LHCN-M2 (cell line): ENCODE results near the gene CYP3A5. TPM values are rescaled to one million over a fixed set of nuclear protein-coding genes. Genes with fewer than 3 reads are reported as not detected.
"Not testable (repeated sequence)": the region's sequence is repeated elsewhere in the genome, so short reads cannot be mapped to it uniquely, and the experiment has no call there.

Experiments
- DNase-seq: peaks from one replicate; pipeline ENCODE4 v3.0.0-alpha.2; 2012; ENCODE audit warnings: low read depth
- total RNA-seq: library from RNA; depleted of rRNA; stranded (reverse); fragments of >200 nt; gene quantifications from 2 replicates; pipeline ENCODE4 v1.2.3, GENCODE V29; 2014

Gene CYP3A5
- total RNA-seq, 1 experiment from 2014 or later: not detected

DNA sequence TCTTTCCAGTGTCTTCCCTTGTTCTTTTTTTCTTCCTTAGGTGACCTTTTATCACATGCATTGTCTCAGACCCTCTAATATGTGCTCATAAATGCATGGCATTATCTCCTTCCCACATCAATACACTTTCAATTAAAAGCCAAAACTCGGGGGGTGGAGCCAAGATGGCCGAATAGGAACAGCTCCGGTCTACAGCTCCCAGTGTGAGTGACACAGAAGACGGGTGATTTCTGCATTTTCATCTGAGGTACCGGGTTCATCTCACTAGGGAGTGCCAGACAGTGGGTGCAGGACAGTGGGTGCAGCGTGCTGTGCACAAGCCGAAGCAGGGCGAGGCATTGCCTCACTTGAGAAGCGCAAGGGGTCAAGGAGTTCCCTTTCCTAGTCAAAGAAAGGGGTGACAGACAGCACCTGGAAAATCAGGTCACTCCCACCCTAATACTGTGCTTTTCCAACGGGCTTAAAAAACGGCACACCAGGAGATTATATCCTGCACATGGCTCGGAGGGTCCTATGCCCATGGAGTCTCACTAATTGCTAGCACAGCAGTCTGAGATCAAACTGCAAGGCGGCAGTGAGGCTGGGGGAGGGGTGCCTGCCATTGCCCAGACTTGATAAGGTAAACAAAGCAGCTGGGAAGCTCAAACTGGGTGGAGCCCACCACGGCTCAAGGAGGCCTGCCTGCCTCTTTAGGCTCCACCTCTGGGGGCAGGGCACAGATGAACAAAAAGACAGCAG lies 6.2 kb upstream of the CYP3A5 start:
- DNase-seq: not testable (repeated sequence)

DNA sequence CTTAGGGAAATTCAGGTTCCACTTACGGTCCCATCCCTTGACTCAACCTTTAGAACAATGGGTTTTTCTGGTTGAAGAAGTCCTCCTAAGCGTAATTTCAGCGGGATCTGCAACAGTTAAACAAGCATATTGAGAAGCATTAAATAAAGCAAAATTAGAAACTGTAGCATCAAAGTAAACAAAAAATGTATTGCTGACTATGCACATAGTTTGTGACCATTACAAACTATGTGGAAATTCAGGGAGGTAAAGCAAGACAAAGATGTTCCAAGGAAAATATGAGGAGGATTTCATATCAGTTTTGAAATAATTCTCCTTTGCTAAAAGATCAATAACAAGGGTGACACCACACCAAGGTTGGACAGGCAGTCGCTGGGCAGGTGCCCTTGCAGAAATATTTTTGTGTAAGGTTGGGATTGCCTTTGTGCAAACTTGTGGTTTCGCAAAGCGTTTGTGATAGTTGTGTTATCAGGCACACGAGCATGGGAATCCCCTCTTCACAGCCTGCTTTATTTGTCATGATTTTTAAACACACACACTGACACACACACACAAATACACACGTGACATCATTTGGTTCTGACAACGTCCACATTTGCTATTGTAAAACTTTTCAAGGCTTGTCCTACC lies 5.4 kb upstream of the CYP3A5 start:
- DNase-seq: no peak

DNA sequence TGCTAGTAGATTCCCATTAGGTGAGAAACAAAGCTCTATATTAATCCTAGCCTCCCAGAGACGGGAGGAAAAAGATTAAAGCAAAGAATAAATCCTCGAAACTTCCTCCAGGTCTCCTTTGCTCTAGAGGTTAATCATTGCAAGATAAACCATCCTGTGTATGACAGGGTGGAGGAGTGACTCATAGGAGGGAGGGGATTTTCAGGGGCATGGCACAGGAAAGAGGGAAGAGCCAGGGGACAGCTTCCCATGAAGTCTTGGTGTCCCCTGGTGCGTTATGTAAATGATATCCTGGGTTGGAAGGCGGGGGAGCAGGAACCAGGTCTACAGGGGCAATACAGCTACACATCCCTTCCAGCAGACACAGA lies 780 bp downstream of the CYP3A5 start:
- peak; percentile 24 for DNase-seq

DNA sequence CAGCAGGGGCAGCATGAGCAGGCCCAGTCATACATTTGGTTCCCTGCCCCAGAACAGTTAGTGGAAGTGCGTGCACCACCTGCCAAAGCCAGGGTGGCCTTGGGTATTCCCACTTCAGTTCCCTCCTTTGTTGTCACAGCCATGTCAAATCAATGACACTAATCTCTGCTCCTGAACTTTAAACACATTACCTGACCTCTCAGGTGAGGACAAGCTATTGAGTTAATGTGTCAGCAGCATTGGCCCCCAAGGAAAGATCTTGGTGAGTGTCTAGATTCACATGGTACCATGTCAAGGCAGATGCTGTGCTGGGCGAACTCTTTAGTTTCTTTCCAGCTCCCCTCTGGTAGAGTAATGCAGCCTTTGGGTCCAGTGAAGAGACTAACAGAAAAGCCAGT lies 2.1 kb downstream of the CYP3A5 start:
- no peak for DNase-seq

DNA sequence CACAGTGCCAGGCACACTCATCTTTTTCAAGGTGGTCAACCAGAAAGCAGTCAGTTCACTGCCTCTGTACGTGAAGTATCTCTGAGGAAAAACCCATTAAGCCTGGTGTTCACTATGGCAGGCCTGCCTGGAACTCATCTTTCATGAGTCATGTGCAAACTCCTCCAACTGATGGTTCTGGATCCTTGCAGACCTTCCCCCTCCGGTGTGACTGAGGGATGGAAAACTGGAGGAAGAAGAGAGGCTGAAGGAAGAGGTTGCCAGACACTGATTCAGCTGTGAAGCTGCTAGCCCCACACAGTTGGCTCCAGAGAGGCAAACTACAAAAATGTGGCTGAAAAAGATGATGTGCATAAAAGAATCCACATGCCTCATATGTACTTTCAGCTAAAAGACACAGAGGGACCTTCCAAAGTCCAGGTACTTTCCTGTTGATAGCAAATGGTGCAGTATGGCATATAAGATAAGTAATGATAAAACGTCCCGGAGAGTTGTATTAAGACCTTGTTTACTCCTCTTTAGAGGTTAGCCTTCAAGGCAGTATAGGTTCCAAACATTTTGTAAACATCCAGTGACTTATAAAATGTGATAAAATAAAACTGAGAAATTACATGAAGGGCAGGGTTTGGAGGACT lies 2.7 kb downstream of the CYP3A5 start:
- DNase-seq: no peak

DNA sequence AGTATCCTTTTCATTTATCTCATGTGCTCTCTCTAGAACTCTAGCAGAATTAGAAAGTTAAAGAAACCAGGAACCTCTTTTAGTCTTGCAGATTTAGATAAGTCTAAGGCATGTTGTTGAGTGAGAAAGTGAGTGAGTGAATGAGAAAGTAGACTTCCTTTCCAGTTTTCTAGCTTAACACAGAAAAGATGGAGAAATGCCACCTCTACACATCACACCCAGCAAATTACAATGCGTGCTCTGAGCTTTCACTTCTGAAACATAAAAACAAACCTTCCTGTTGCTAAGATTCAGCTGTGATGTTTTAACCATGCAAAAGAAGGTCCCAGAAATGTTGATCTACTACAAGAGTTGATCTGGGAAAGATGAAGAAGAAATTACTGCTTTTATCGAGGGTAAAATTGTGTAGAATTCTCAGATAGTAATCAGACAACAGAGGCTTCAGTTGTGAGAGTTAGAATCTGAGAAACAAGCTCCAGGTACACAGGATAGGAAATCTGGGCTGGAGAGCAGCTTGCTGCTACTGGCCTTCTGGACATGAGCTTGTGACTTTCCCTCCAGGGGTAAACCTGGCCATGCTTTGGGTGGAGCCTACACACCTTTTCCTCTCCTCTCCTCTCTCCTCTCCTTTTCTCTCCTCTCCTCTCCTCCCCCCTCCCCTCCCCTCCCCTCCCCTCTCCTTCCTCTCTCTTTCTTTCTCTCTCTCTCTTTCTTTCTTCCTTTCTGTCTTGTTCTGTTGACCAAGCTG lies 4.6 kb downstream of the CYP3A5 start:
- no peak for DNase-seq

DNA sequence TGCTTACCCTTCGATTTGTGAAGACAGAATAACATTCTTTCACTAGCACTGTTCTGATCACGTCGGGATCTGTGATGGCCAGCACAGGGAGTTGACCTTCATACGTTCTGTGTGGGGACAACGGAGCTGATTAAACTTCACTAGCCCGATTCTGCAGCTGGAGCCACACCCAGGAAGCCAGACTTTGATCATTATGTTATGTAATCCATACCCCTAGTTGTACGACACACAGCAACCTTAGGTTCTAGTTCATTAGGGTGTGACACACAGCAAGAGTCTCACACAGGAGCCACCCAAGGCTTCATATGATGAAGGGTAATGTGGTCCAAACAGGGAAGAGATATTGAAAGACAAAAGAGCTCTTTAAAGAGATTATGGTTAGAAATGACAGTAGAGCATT lies 7.2 kb downstream of the CYP3A5 start:
- no peak for DNase-seq

DNA sequence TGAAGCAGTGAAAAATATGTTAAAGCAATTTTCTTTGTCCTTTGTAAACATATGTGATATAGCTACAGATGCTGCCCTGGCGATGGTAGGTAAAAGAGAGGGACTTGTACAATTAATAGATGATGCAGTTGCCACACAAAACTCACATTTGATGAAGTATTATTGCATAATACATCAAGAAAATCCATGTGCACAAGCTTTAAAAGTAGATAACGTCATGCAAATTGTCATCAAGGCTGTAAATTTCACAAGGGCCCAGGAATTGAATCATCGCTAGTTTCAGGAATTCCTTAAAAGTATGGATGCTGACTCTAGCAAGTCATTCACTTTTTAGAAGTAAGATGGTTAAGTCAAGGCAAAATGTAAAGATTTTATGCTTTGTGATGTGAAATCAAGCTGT lies 10.0 kb downstream of the CYP3A5 start:
- DNase-seq: no peak

DNA sequence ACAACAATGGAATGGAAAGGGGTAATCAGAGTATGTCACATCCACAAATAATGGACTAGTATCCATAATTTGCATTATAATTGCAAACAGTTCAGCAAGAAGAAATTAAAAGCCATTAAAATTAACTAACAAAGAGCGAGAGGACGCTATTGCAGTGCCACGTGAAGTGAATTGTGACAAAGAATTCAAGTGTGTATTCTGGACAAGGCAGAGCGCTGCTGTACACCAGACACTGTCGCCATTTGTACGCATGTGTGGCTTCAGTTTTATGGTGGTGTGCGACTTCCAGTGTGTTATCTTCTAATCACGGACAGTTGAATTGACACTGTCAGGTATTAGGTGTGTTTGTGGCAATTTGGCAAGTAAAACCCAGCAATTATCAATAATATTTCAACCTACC lies 11.3 kb downstream of the CYP3A5 start:
- DNase-seq: no peak

DNA sequence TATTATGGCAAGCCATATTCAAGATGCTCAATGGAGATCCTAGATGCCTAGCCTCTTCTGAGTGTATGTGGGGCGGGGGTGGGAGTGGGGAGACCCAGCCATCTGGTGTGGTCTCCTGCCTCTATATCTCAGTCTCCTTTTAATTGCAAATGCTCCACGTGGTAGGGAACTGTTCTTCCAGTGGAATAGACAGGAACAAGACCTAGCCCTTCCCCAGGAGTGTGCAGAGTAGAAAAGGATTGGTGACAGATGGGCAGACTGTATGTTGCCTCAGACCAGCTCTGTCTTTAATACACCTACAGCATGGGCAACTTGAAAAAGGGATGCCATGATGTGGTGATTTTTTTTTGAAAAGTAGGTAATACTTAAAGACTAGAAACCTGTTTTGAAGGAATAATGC lies 12.6 kb downstream of the CYP3A5 start:
- no peak for DNase-seq

DNA sequence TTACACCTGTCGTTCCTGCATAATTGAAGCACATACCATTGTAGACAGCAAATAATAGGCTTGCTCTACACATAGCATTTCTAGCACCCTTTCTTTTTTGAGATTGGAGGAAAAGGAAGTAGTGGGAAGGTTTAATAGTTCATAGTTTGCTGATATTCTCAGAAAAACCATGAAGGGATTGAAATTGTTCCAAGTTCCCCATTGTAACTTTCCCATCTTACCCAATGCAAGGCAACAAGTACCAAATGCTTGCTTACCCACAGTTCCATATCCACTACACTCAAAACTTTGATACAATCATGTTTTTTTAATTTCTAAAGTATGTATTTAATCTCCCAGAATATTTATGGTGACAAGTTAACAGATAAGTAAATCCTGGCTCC lies 13.8 kb downstream of the CYP3A5 start:
- no peak for DNase-seq

DNA sequence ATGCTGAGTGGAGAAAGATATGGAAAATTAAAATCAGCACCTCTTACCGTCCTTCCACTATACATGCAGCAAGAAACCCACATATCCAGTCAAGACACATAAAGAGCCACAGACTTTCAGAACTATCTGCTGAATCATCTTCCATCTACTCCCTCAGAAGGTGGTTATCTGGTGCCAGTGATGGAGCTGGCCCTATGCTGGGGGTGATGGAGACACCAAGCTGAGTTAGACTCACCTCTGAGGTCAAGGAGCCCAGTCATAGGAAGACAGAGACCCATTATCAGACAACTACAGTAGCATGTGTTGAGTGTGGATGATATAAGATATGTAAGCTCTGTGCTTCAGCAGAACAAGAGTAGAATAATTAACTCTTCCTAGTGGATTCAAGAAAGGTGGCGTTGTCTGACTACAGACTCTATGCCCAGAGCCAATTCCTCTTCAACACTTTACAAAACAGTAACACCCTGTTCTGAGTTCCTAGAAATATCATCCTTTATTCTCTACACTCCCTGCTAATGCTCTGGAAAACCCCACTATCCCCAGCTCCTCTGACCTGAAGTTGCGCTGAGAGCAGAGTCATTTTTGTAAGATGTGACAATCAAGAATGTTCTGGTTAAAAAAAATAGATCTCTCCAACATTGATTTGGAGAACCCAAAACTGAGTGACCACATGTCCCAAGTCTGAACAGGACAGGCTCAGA lies 14.3 kb downstream of the CYP3A5 start:
- DNase-seq: no peak

DNA sequence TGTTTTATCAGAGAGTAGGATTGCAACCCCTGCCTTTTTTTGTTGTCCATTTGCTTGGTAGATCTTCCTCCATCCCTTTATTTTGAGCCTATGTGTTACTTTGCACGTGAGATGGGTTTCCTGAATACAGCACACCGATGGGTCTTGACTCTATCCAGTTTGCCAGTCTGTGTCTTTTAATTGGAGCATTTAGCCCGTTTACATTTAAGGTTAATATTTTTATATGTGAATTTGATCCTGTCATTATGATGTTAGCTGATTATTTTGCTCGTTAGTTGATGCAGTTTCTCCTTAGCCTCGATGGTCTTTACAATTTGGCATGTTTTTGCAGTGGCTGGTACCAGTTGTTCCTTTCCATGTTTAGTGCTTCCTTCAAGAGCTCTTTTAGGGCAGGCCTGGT lies 21.9 kb downstream of the CYP3A5 start:
- DNase-seq: not testable (repeated sequence)

DNA sequence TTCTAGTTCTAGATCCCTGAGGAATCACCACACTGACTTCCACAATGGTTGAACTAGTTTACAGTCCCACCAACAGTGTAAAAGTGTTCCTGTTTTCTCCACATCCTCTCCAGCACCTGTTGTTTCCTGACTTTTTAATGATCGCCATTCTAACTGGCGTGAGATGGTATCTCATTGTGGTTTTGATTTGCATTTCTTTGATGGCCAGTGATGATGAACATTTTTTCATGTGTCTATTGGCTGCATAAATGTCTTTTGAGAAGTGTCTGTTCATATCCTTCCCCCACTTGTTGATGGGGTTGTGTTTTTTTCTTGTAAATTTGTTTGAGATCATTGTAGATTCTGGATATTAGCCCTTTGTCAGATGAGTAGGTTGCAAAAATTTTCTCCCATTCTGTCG lies 25.2 kb downstream of the CYP3A5 start:
- DNase-seq: not testable (repeated sequence)

DNA sequence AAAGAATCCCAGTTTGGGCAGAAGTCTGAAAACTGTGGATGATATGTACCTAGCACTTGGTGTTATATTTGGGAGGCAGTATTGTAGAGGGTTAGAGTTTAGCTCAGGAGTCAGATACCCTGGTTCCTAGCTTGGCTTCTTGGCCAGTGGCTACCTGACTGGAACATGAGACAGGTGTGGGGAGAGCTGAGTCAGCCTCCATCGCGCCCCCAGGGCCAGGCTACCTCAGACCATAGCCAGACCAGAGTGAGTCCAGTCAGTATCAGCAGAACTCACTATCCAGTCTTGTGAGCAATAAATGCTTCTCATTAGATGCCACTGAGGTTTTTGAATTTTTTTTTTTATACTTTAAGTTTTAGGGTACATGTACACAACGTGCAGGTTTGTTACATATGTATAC lies 26.0 kb downstream of the CYP3A5 start:
- no peak for DNase-seq

DNA sequence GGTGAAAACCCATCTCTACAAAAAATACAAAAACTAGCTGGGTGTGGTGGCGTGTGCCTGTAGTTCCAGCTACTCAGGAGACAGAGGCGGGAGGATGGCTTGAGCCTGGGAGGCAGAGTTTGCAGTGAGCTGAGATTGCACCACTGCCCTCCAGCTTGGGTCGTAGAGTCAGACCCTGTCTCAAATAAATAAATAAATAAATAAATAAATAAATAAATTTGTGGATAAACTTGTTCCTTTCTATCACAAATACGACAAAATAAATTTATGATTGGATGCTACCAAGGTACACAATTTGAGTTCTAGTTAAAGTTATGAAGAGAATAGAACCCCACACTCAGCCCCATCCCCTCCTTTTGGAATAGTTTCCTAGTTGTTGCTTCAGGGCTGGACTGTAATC lies 26.5 kb downstream of the CYP3A5 start:
- not testable (repeated sequence) for DNase-seq

DNA sequence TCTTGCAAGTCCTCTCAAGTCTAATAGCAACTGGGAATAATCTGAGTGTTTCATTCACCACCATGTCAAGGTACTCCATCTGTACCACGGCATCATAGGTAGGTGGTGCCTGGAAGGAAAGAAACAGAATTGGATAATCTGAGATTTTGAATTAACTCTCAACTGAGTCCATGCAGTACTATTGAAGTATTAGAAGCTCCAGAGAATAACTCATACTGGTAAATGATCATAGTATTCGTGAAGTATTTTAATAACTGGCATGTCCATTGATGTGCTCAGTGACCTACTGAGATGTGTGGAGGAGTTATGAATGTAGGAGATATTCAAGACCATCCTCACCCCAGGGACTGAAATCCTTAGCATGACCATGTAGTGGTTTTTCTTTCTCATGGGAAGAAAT lies 27.1 kb downstream of the CYP3A5 start:
- DNase-seq: no peak

DNA sequence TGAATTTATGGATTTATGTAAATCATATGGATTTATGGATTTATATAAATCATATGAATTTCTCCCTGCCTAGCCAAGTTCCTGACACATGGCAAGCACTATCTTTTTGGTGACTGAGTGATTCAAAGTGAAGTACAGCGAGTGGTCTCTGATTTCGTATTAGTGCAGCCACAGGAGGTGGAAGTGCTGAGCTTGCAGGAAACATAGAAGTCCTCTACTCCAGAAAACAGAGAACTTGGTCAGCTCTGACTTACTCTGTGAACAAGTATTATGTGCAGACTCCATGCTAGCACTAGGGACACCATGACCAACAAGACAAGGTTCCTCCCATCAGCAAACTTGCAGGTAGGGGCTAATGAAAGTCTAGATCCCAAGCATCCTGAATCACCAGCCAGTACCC lies 28.5 kb downstream of the CYP3A5 start:
- no peak for DNase-seq

DNA sequence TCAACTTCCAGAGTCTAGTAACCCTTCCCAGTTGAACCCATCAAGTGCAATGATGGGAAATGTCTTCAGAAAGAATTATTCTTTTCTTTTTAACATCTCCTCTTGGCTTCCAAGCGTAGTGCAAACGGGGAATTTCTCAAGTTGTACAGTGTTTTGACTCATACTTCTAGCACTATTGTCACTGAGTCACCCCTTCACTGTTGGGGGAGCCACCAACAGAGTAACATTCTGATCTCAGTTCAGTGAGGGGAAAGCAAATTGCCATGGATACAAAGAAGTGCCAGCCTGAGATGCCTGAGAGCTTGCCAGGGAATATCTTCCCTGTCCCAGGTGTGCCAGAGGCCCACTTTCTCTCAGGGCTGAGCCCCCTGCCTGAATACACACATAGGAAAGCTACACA lies 31.0 kb downstream of the CYP3A5 start:
- DNase-seq: no peak

DNA sequence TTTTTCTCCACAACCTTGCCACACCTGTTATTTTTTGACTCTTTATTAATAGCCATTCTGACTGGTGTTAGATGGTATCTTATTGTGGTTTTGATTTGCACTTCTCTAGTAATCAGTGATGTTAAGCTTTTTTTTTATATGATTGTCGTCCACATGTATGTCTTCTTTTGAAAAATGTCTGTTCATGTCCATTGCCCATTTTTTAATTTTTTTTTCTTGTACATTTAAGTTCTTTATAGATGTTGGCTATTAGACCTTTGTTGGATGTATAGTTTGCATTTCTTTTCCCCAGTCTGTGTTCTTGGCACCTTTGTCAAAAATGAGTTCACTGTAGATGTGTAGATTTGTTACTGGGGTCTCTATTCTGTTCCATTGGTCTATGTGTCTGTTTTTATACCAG lies 34.2 kb downstream of the CYP3A5 start:
- DNase-seq: no peak

DNA sequence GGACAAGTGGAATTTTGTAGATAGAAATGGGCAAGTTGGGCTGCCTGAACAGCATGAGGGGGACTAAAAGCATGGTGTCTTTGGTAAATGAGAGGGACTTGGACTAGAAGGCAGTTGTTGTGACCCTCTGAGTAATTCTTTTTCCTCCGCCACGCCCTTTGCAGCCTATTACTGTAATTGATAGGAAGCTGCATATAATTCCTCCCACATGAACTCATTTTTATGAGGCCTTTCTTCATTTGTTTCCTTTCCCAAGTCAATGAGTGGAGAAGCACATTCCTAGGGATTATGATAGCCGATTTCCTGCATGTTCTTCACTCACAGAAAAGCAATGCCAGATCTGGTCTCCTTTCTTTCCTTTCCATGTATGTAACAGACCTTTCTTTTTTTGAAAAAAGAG lies 35.4 kb downstream of the CYP3A5 start:
- DNase-seq: no peak

DNA sequence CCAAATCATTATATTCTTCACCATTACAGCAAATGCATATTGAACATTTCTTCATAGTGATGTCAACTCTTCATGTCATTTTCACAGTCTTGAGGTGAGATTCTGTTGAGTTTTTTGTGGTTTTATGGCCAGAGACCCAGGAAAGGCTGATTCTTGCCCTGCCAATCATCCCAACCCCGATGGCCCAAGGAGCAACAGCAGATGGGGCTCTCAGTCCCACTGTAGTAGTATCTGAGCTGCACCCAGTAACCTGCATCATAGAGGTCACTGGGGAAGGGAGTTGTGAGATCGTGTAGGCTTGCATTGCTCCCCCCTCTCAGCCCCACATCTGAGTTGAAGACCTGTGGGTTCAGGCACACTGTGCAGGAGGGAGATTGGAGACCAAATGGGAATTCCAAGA lies 36.3 kb downstream of the CYP3A5 start:
- no peak for DNase-seq
